Endodermal cell (in vitro differentiated cells): Measurements from ENCODE around the gene SDK1. TPM values are rescaled to one million over a fixed set of nuclear protein-coding genes. Genes with fewer than 3 reads are reported as not detected.

Source experiments
- DNase-seq: peaks from one replicate; pipeline ENCODE4 v3.0.0-alpha.2; 2017
- H3K27ac ChIP-seq: 2 replicates; pipeline ENCODE4 v1.5.1; 2013; ENCODE audit warnings: mild to moderate bottlenecking, low read depth, low read length, moderate library complexity
- H3K27me3 ChIP-seq: 2 replicates; pipeline ENCODE4 v1.6.1; 2013; ENCODE audit warnings: mild to moderate bottlenecking, low read length, moderate library complexity; ENCODE audit not compliant: insufficient read depth, control insufficient read depth, poor library complexity, severe bottlenecking
- H3K36me3 ChIP-seq: 2 replicates; pipeline ENCODE4 v1.7.0; 2013; ENCODE audit warnings: mild to moderate bottlenecking, low read length, moderate library complexity; ENCODE audit not compliant: control insufficient read depth, insufficient read depth
- H3K4me1 ChIP-seq: one replicate; pipeline ENCODE4 v1.7.0; 2013; ENCODE audit warnings: low read length; ENCODE audit not compliant: control insufficient read depth, insufficient read depth
- H3K4me3 ChIP-seq: 2 replicates; pipeline ENCODE4 v1.5.1; 2013; ENCODE audit warnings: mild to moderate bottlenecking, low read length, moderate library complexity
- H3K9ac ChIP-seq: 2 replicates; pipeline ENCODE4 v1.6.1; 2013; ENCODE audit warnings: mild to moderate bottlenecking, low read length, moderate library complexity; ENCODE audit not compliant: poor library complexity, severe bottlenecking; ENCODE audit errors: extremely low read depth
- H3K9me3 ChIP-seq: 2 replicates; pipeline ENCODE4 v1.6.1; 2013; ENCODE audit warnings: mild to moderate bottlenecking, low read length, moderate library complexity; ENCODE audit not compliant: control insufficient read depth
- H3K27ac Mint-ChIP-seq: 2 replicates; pipeline ENCODE4 v1.8.0; 2020; ENCODE audit warnings: mixed read lengths
- H3K27me3 Mint-ChIP-seq: 2 replicates; pipeline ENCODE4 v1.8.0; 2021; ENCODE audit warnings: mild to moderate bottlenecking, mixed read lengths; ENCODE audit not compliant: insufficient read depth
- H3K36me3 Mint-ChIP-seq: 2 replicates; pipeline ENCODE4 v1.8.0; 2020; ENCODE audit warnings: low read depth, mixed read lengths
- H3K4me1 Mint-ChIP-seq: 2 replicates; pipeline ENCODE4 v1.8.0; 2020; ENCODE audit warnings: mixed read lengths
- H3K4me3 Mint-ChIP-seq: 2 replicates; pipeline ENCODE4 v1.8.0; 2020; ENCODE audit warnings: mild to moderate bottlenecking, moderate library complexity, mixed read lengths
- H3K9me3 Mint-ChIP-seq: 2 replicates; pipeline ENCODE4 v1.8.0; 2020; ENCODE audit warnings: mild to moderate bottlenecking, mixed read lengths
- WGBS, 2 experiments: methylation state at CpG; one replicate each; pipeline versions ENCODE4 v1.1.5 to v1.1.7; 2013; ENCODE audit warnings: missing lambda C conversion rate in 2 of 2, mixed read lengths in 1 of 2; ENCODE audit not compliant: insufficient coverage in 1 of 2, insufficient read length in 1 of 2; 5-methylcytosine and 5-hydroxymethylcytosine counted together
- total RNA-seq, 2 donors: library from RNA; stranded (reverse); fragmentation: NEBNext Ultra II Directional in 1 of 2; extraction: Animal tissue kit (Norgen Biotek cat#: 25700) in 1 of 2; gene quantifications; 2 replicates in 1 of 2; 3 replicates in 1 of 2; pipeline ENCODE4 v1.2.1, GENCODE V29; 2021
- TF ChIP-seq, protein P1 (sequence below): fragments of 200-600 bp; sonication (generic); conservative IDR thresholded peaks from 2 replicates; pipeline ENCODE4 v1.5.0; 2021; ENCODE audit warnings: antibody characterized with exemption, mild to moderate bottlenecking

Gene SDK1
- total RNA-seq, 2 donors from 2014 or later, result 22.7 to 23.1 TPM

DNA sequence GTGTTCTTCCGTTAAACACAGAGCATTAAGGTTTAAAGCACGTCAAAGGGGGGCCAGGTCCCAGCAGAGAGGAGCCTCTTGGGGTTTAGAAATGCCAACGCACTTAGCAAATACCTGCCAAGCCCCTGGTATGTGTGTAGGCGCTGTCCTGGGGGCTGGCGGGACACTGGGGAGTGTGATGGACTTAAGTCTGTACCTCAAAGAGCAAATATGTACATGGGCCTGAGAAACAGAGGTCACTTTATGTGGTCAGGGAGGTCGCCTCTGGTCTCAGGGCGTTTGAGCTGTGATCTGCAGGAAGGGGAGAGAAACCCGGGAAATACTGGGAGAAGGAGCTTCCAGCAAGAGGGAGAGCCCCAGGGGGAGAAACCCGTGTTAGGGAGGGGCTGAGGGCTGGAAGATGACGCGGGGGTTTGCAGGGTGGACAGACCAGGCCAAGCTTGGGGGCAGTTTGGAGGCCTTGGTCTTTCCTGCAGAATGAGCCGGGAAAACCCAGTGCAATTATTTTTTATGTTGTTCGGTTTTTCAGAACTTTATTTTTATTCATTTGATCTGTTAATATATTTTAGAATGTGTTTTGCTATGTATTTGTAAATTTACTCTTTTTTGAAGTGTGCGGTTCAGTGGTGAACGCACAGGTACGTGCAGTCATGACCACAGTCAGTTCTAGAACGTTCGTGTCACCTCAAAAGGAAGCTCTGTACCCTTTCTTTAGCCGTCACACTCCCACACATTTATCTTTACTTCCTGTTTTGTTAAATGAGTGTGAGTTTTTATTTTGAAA, 939.7 kb downstream of the SDK1 start:
- TF ChIP-seq, protein P1, sequence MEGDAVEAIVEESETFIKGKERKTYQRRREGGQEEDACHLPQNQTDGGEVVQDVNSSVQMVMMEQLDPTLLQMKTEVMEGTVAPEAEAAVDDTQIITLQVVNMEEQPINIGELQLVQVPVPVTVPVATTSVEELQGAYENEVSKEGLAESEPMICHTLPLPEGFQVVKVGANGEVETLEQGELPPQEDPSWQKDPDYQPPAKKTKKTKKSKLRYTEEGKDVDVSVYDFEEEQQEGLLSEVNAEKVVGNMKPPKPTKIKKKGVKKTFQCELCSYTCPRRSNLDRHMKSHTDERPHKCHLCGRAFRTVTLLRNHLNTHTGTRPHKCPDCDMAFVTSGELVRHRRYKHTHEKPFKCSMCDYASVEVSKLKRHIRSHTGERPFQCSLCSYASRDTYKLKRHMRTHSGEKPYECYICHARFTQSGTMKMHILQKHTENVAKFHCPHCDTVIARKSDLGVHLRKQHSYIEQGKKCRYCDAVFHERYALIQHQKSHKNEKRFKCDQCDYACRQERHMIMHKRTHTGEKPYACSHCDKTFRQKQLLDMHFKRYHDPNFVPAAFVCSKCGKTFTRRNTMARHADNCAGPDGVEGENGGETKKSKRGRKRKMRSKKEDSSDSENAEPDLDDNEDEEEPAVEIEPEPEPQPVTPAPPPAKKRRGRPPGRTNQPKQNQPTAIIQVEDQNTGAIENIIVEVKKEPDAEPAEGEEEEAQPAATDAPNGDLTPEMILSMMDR, result no peak
- no peaks in the 10 kb centered on the region for H3K27me3 Mint-ChIP-seq
- H3K4me3 ChIP-seq, result no peak overlapping the region
- H3K27me3 ChIP-seq, result no peaks in the 10 kb centered on the region
- peaks cover 19% of the 10 kb centered on the region for H3K4me1 Mint-ChIP-seq
- no peaks in the 10 kb centered on the region for H3K9me3 ChIP-seq
- H3K36me3 Mint-ChIP-seq, result peaks cover 38% of the 10 kb centered on the region
- H3K36me3 ChIP-seq, result no peaks in the 10 kb centered on the region
- no peaks in the 10 kb centered on the region for H3K4me1 ChIP-seq
- DNase-seq, result no peak
- no peak overlapping the region for H3K9ac ChIP-seq
- H3K4me3 Mint-ChIP-seq, result no peak overlapping the region
- peaks cover 12% of the 10 kb centered on the region for H3K9me3 Mint-ChIP-seq
- H3K27ac ChIP-seq, result no peak overlapping the region
- H3K27ac Mint-ChIP-seq, result peak overlapping the region; percentile 74
- 84% methylated on average over 13 to 18 of the region's 19 CpGs for WGBS, 2 experiments

DNA sequence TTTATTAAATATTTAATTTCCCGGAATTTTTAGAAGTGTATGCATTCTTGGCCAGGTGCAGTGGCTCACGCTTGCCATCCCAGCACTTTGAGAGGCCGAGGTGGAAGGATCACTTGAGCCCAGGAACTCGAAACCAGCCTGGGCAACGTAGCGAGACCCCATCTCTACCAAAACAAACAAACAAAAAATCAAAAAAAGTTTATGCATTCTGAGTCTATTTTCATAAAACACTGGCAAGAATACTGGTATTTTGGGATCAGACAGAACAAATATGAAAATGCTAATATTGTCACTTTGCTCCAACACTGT, 940.2 kb downstream of the SDK1 start:
- no peaks in the 10 kb centered on the region for H3K36me3 ChIP-seq
- H3K4me3 Mint-ChIP-seq, result no peak overlapping the region
- H3K27ac ChIP-seq, result no peak overlapping the region
- H3K4me1 Mint-ChIP-seq, result peaks cover 19% of the 10 kb centered on the region
- 96% methylated on average over 6 of the region's 6 CpGs; no CpG with 5 or more reads in 1 of the 2 experiments for WGBS, 2 experiments
- TF ChIP-seq, protein P1, result no peak
- peaks cover 38% of the 10 kb centered on the region for H3K36me3 Mint-ChIP-seq
- H3K9me3 ChIP-seq, result no peaks in the 10 kb centered on the region
- no peak for DNase-seq
- peaks cover 12% of the 10 kb centered on the region for H3K9me3 Mint-ChIP-seq
- H3K27ac Mint-ChIP-seq, result no peak overlapping the region
- no peak overlapping the region for H3K9ac ChIP-seq
- H3K27me3 Mint-ChIP-seq, result no peaks in the 10 kb centered on the region
- H3K4me3 ChIP-seq, result no peak overlapping the region
- no peaks in the 10 kb centered on the region for H3K27me3 ChIP-seq
- no peaks in the 10 kb centered on the region for H3K4me1 ChIP-seq

DNA sequence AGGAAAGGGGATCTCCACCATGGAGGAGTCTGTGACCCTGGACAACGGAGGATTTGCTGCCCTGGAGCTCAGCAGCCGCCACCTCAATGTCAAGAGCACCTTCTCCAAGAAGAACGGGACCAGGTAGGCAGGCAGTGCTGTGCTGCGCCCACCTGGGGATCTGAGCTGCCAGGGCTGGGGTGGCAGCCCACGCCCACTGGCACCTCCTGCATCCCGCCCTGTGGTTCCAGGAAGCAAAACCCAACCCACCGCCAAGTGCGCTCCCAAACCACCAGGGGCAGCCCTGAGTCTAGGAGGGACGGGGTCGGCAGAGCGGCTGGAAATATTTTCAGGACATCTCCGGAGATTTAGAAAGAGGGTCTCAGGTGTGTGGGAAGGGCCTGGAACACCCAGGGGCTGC, 940.7 kb downstream of the SDK1 start:
- no peaks in the 10 kb centered on the region for H3K36me3 ChIP-seq
- 96 to 100% methylated on average over 1 to 12 of the region's 12 CpGs for WGBS, 2 experiments
- H3K9ac ChIP-seq, result no peak overlapping the region
- H3K27me3 ChIP-seq, result no peaks in the 10 kb centered on the region
- H3K27ac Mint-ChIP-seq, result peak overlapping the region; percentile 44
- no peaks in the 10 kb centered on the region for H3K9me3 ChIP-seq
- no peak overlapping the region for H3K4me3 ChIP-seq
- TF ChIP-seq, protein P1, result peak; percentile 72
- no peak overlapping the region for H3K4me3 Mint-ChIP-seq
- H3K27ac ChIP-seq, result no peak overlapping the region
- peak; percentile 85 for DNase-seq
- peaks cover 38% of the 10 kb centered on the region for H3K36me3 Mint-ChIP-seq
- H3K27me3 Mint-ChIP-seq, result no peaks in the 10 kb centered on the region
- peaks cover 12% of the 10 kb centered on the region for H3K9me3 Mint-ChIP-seq
- peaks cover 19% of the 10 kb centered on the region for H3K4me1 Mint-ChIP-seq
- no peaks in the 10 kb centered on the region for H3K4me1 ChIP-seq
